Measurements from ENCODE around the gene FBXL16.

Gene FBXL16

GRCh38 chr16:689175-689897 lies 16.3 kb downstream of the FBXL16 start:
- DNase-seq = no peak

- DNase-seq = no peak
Measured at GRCh38 chr16:687499-687898, 18.1 kb downstream of the FBXL16 start.

- DNase-seq = no peak
Measured at GRCh38 chr16:686459-687260, 18.9 kb downstream of the FBXL16 start.

DNA sequence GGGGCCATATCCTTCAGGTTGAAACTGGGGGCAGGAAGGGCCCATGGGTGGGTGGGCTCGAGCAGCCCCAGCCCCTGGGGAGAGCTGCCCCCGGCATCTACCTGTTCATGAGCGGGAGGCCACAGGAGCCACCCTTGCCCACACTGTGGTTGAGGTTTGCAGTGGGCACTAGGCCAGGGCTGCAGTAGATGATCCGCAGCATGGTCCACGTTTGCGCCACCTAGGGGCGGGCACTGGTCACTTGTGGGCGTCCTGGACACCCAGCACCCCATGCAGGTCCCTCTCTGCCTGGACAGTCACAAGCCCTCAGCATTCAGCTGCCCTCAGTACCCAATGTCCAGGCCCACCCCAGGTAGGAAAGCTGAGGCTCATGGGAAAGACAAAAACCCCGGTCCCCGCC lies 19.6 kb downstream of the FBXL16 start:
- DNase-seq = no peak

DNA sequence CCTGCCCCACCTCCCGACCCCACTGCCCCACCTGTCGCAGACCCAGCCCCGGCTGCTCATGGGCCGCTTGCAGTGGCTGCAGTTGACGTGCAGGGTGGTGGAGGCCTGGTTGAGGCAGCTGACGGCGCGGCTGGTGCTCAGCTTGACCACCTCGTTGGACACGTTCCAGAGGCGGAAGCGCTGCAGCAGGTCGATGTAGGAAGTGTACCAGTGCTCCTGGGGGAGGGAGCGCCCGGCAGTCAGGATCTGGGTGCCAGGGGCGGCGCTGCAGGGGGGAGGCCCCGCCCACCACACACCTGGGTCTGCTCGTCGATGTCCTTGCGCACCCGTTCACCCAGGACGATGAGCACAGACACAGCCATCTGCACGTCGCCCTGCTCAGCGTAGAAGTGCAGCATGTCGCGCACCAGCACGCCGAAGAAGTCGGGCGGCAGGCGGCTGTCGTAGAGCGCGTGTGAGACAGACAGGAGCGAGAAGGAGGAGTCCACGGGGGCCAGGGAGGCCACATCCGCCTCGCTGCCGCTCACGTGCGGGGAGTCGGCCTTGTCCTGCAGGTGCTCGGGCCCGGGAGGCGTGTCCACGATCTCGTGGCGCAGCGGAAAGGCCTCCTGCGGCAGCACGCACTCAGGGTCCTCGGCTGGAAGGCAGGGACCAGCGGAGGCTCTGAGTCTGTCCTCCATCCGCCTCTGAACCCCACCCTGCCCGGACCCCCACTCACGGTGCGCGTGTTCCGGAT lies 20.5 kb downstream of the FBXL16 start:
- no peak for DNase-seq

- DNase-seq = peak; percentile 98
Measured at GRCh38 chr16:684071-684794, 21.4 kb downstream of the FBXL16 start, which contains the start of gene JMJD8. Gene JMJD8 (minus strand): TSS chr16:684334. CDS start chr16:684319, 15 bp downstream.

- no peak for DNase-seq
Measured at GRCh38 chr16:683396-684070, 22.1 kb downstream of the FBXL16 start.

- DNase-seq = no peak
Measured at GRCh38 chr16:682493-683395, 22.9 kb downstream of the FBXL16 start.

- DNase-seq = no peak
Measured at GRCh38 chr16:681746-682427, 23.7 kb downstream of the FBXL16 start.

DNA sequence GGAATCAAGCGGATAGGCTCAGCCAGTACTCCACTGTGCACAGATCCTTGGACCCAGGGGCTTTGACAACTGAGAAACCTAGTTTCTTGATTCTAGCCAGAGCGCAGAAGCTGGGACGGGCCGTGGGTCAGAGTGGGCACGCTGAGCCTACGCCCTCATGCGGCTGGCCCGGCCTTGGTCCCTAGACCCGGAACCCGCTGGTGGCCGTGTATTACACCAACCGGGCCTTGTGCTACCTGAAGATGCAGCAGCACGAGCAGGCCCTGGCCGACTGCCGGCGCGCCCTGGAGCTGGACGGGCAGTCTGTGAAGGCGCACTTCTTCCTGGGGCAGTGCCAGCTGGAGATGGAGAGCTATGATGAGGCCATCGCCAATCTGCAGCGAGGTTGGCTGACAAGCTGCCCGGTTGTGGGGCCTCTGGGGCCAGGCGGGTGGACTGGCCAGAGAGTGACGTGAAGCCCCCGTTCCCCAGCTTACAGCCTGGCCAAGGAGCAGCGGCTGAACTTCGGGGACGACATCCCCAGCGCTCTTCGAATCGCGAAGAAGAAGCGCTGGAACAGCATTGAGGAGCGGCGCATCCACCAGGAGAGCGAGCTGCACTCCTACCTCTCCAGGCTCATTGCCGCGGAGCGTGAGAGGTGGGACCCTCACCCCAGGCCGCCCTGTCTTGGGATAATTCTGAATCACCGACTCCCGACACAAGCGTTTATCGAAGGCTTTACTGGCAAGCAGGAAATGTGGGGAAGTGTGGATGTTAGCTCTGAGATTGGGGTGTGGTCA lies 24.4 kb downstream of the FBXL16 start:
- DNase-seq = no peak

GRCh38 chr16:680625-680945 lies 25.0 kb downstream of the FBXL16 start:
- DNase-seq = no peak

GRCh38 chr16:679814-680624 lies 25.6 kb downstream of the FBXL16 start, which contains the start of gene STUB1:
Gene STUB1 (plus strand): TSS chr16:680410. CDS start chr16:680526, 116 bp downstream.
- DNase-seq = peak; percentile 96

GRCh38 chr16:678858-679813 lies 26.5 kb downstream of the FBXL16 start:
- DNase-seq = peak; percentile 85

DNA sequence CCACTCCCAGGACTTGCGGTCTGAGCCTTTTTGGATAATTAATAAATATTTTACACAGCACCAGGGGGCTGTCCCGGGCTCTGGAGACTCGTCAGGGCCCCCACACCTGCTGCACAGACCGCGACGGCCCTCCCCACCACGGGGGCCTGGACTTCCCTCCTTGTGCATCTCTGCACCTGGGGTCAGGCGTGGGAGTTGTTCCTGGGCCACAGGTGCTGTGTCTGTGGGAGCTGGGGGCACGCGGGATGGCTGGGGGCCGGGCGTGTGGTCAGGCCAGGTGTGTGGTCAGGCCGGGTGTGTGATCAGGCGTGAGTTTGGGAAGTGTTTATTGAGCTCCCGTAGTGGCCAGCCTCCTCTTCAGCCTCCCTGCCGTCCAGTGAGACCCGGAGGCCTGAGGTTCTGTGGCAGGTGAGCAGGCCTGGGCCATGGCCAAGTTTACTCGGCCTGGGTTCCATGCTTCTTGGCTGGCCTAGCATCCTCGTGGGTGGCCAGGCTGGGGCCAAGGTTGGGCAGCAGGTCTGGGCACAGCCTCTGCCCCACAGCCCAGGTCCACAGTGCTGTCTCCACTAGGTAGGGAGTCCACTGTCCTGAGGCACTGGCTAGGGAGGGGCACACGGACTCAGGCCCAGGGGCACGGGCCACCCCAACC lies 27.3 kb downstream of the FBXL16 start:
- peak; percentile 51 for DNase-seq

DNA sequence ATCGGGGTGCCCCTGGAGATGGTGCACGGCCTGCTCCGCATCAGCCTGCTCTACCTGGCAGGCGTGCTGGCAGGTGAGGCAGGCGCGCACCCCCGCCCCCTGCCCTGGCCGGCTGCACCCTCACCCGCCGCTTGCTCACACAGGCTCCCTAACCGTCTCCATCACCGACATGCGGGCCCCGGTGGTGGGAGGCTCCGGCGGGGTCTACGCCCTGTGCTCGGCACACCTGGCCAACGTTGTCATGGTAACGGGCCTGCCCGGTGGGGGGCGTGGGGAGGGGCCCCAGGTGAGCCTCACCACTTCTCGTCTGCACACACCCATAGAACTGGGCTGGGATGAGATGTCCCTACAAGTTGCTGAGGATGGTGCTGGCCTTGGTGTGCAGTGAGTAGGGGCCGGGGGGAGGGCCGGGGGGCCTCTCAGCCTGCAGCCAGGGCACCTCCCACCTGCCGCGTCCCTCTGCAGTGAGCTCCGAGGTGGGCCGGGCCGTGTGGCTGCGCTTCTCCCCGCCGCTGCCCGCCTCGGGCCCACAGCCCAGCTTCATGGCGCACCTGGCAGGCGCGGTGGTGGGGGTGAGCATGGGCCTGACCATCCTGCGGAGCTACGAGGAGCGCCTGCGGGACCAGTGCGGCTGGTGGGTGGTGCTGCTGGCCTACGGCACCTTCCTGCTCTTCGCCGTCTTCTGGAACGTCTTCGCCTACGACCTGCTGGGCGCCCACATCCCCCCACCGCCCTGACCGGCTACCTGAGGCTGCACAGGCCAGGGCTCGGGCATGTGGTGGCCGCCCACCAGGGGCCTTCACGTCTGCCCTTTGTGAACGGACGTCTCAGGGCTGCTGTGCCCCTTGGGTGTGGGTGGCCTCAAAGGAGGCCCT lies 28.0 kb downstream of the FBXL16 start:
- DNase-seq = peak; percentile 26

GRCh38 chr16:676913-677312 lies 28.7 kb downstream of the FBXL16 start:
- DNase-seq = no peak

Measured in femur (tissue), 1 donor.